Amniotic stem cell (primary cell): ENCODE data around the gene ALDH4A1.
"Not testable (repeated sequence)": the region's sequence is repeated elsewhere in the genome, so short reads cannot be mapped to it uniquely, and the experiment has no call there.

ENCODE experiments used
- DNase-seq: peaks from one replicate; lab custom pipeline; 2025; lab: John Stamatoyannopoulos, UW

ALDH4A1 gene

GRCh38 chr1:18900303-18900841 lies 2.0 kb downstream of the ALDH4A1 start:
- no peak for DNase-seq

- no peak for DNase-seq
Observed at GRCh38 chr1:18899363-18900049, 2.8 kb downstream of the ALDH4A1 start.

GRCh38 chr1:18898567-18898966 lies 3.8 kb downstream of the ALDH4A1 start:
- DNase-seq, result no peak

DNA sequence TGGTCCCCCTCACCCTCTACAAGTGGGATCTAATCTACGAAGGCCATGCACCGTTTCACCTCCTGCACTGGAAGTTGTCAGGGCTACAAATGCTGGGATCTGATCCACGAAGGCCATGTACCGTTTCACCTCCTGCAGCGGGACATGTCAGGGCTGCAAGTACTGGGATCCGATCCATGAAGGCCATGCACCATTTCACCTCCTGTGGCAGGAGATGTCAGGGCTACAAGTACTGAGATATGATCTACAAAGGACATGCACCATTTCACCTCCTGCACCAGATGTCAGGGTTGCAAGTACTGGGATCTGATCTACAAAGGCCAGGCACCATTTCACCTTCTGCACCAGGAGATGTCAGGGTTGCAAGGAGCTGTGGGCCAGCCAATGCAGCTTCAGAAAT lies 7.0 kb downstream of the ALDH4A1 start:
- DNase-seq, result no peak

DNA sequence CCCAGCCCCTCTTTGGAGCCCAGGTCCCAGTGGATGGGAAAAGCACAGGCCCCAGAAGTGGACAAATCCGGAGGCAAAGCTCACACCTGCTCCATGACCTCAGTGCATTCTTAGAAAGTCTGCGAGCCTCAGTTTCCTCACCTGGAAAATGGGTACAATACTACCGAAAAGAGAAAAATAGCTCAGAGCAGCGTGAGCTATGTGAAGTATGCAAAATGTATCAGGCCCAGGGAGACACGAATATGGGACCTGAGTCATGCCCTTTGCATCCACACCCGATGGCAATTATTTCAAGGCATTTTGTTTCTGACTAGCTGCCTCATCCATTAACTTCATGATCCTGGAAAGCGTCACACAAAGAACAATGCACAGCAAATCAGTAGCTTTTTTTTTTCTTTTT lies 9.2 kb downstream of the ALDH4A1 start:
- no peak for DNase-seq

- DNase-seq, result not testable (repeated sequence)
Observed at GRCh38 chr1:18891858-18892257, 10.5 kb downstream of the ALDH4A1 start.

- DNase-seq, result no peak
Observed at GRCh38 chr1:18891426-18891780, 11.0 kb downstream of the ALDH4A1 start.

DNA sequence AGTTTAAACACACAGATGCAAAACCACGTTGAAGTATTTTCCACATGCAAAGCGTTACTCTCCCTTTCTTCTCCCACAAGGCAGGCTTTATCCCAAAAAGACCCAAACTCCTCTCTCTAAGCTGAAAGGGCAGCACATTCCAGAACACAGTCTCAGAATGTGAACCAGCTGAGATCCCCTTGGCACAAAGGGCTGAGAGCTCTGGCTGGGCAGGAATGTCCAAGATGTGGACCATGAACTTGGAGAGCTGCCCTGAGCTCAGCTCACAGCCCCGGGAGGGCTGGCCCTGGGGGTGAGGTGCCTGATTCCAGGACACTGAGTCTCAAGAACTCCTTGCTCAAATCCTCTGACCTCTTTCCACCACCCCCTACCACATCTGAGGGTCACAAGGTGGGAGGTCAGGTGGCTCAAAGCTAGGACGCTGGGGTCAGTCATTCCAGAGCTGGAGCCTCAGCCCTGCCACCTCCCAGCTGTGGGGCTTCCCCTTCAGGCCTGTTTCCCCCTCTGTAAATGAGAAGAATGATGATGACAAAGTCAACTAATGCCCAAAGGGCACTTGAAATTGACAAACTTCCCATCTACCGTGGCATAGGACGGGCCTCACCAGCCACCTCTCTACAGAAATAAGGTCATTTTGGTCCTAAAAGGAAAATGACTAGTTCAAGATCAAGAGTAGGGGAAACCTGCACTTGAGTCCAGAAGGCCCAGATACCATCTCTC lies 11.5 kb downstream of the ALDH4A1 start:
- DNase-seq, result no peak

DNA sequence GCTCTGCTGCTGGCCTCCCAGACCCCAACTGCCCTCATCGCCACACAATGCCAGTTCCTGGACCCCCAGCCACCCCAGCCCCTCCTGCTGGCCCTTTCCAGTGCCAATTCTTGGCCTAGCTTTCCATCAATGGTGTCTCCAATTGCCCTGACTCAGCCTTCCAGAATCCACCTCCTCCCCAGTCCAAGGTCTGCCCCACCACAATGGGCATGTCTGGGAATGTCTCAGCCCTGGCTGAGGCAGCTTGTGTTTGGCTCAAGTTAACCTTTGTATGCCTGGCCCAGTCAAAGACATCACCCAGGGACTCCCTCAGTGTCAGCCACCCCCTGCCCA lies 16.4 kb downstream of the ALDH4A1 start:
- DNase-seq, result no peak

DNA sequence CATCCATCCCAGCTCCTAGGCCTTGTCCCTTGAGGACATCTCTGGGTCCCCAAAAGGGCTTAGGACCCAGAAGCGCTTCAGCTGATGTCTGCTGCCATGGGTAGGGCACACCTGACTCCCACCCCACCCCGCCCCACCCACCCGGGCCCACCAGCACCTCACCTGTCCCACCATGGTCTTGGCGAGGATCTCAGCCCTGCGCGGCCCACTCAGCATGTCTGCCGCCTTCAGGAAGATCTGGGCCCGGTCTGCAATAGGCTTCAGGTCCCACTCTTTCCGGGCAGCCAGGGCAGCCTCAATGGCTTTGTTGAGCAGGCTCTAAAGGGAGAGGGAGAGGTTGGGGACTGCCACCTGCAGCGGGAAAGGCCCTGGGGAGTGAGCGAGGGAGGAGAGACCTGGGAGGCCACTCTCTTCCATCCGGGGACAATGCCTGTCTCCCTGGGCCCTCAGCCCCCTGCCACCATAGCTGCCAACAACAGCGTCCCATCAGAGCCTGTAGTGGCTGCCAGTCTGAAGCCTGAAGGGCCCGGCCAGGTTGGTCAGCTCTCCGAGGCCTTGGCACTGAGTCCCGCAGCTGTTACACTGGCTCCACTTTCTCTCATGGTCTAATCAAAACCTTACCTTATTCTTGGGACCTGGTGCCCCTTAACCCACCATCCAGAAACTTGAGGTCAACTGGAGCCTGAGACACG lies 16.9 kb downstream of the ALDH4A1 start:
- no peak for DNase-seq

DNA sequence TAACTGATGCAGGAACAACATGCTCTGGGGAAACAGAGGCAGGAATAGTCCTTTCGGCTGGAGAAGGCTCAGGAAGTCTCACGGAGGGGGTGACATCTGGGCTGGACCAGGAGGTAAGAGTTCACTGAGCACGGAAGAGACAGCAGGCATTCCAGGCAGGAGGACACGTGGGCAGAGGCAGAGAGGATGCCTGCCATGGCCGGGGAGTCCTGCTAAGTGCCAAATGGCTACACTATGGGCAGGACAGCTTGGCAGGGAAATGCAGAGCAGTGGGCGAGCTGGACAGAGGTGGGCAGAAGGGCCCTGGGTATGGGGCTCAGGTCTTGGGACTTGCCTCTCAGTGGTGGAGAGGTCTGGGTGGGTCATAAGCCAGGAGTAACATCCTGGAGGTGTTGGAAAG lies 17.6 kb downstream of the ALDH4A1 start:
- DNase-seq, result no peak

- no peak for DNase-seq
Observed at GRCh38 chr1:18884419-18884717, 18.0 kb downstream of the ALDH4A1 start.

GRCh38 chr1:18883636-18884418 lies 18.5 kb downstream of the ALDH4A1 start:
- DNase-seq, result peak; percentile 21

- DNase-seq, result no peak
Observed at GRCh38 chr1:18883079-18883478, 19.3 kb downstream of the ALDH4A1 start.

GRCh38 chr1:18882486-18882885 lies 19.9 kb downstream of the ALDH4A1 start:
- no peak for DNase-seq

DNA sequence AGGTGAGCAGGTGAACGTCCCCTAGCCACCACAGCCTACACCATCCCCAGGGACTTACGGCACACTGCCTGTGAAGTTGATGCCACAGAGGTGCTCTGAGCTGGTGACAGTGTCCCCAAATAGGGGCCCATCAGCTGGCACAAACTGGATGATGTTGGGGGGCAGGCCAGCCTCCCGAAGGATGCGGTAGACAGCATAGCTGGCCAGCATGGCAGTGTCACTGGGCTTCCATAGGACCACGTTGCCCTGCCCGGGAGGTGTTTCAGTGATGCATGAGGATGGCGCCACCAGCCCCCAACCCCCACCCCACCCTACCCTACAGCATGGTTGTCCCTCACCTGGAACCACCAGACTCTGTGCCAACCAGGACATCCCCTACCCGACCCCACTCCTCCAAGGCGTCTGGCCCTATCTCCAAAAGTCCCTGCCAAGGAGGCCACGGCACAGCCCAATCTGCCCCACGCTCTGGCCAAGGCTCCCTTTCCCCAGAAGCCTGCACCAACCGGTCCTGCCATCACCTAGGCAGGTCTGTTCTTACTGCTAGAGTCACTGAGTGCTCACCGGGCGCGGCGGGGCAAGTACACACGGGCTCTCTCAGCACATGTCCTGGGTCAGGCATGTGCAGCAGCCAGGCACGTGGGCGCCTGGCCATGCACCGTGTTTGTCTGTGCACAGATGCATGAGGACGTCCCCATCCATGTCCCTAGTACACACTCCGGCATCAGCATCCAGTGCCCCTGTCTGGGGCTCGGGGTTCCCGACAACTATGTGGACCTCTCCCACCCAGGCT lies 20.5 kb downstream of the ALDH4A1 start:
- no peak for DNase-seq

GRCh38 chr1:18881164-18881563 lies 21.2 kb downstream of the ALDH4A1 start:
- DNase-seq, result no peak

- no peak for DNase-seq
Observed at GRCh38 chr1:18880585-18880984, 21.8 kb downstream of the ALDH4A1 start.

DNA sequence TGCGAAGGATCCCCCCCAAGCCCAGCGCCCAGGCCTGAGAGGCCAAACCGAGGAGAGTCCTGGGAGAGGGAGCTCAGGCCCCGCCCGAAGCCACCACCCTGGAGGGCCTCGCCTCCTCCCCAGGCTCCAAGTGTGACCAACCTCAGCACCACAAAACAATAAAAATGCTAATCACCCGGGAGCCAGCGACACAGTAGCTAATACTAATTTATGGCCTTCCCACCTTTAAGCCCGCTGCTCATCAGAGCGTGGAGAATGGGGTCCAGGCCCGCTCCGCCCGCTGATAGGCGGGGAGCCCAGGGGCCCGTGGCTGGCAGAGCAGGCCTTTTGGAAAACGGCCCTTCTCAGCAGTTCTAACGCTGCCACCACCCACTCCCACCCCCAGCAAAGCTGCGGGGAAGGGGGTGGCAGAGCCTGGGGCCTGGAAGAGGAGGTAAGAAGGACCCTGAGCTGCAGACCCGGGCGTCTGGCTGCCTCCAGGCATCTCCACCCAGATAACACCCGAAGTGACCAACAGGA lies 22.5 kb downstream of the ALDH4A1 start:
- DNase-seq, result no peak

DNA sequence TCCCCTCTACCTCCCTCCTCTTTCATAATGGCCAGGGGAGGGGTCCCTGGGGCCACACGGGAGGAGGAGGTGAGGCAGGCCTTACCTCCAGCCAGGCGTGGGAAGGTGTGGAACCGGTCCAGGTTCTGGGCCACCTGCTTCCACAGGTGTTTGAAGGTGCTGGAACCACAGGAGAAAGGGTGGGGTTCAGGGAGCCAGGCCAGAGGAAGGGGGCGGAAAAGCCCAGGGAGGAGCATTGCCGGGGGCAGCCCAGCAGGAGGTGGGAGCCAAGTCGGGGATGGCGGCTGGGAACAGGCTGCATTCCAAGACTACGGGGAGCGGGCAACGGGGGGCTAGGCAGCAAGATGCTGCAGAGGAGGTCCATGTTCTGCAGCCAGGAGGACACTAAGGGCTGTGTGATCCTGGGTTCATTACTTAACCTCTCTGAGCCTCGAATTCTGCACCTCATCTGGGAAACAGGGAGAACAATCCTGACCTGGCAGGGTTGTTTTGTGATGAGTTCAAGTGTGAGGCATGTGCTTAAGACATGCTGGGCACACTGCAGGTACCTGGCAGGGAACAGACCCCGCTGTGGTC lies 23.1 kb downstream of the ALDH4A1 start:
- no peak for DNase-seq
